ENCODE results near the gene TPRG1L. TPM values are rescaled to one million over a fixed set of nuclear protein-coding genes. Genes with fewer than 3 reads are reported as not detected.

Gene TPRG1L
- total and polyA plus RNA-seq, 2 of the 4 experiments (the other 2 are of a cell fraction): 25.3 to 39.5 TPM

DNA sequence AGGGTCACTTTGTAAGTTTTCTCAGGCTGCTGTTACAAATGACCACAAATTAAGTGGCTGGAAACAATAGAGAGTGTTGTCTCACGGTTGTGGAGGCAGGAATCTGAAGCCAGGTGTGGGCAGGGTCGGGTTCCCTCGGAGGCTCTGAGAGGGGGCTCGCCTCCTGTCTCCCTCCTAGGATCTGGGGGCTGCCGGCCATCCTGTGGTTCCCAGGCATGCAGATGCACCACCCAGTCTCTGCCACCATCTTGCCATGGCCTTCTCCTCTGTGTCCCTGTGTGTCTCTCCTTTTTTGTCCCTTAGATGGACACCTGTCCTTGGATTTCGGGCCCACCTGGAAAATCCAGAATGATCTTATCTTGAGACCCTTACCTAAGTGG is 32.3 kb downstream of the TPRG1L start:
- H2BK15ac ChIP-seq (ENCODE audit: low read depth, low read length): no peak overlapping the region
- DNase-seq: no peak
- no peaks in the 10 kb centered on the region; the same call in 1 of the 2 replicates for H4K20me1 ChIP-seq (ENCODE audit: insufficient read depth, low read length)
- H2AFZ ChIP-seq (replicated peaks; ENCODE audit: low read length, poor library complexity): no peak overlapping the region
- H3K23ac ChIP-seq (ENCODE audit: low read depth, low read length): no peak overlapping the region
- H2BK20ac ChIP-seq (ENCODE audit: low read depth, low read length): no peak overlapping the region
- ChIA-PET CTCF (interaction anchor here (2.1 kb wide), 1 partner anchor 12 kb away, joined by 6 read pairs; no protein-coding TSS in a partner anchor), POLR2A (ENCODE audit: unreplicated experiment) (no interaction called here)
- TF ChIP-seq RAD21 (IDR thresholded peaks at IDR 0.05; ENCODE audit: low read length): no peak
- TF ChIP-seq, protein P1, sequence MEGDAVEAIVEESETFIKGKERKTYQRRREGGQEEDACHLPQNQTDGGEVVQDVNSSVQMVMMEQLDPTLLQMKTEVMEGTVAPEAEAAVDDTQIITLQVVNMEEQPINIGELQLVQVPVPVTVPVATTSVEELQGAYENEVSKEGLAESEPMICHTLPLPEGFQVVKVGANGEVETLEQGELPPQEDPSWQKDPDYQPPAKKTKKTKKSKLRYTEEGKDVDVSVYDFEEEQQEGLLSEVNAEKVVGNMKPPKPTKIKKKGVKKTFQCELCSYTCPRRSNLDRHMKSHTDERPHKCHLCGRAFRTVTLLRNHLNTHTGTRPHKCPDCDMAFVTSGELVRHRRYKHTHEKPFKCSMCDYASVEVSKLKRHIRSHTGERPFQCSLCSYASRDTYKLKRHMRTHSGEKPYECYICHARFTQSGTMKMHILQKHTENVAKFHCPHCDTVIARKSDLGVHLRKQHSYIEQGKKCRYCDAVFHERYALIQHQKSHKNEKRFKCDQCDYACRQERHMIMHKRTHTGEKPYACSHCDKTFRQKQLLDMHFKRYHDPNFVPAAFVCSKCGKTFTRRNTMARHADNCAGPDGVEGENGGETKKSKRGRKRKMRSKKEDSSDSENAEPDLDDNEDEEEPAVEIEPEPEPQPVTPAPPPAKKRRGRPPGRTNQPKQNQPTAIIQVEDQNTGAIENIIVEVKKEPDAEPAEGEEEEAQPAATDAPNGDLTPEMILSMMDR (conservative IDR thresholded peaks at IDR 0.05; ENCODE audit: low read depth, low read length): no peak
- TF ChIP-seq BHLHE40 (IDR thresholded peaks at IDR 0.05; ENCODE audit: low read depth, low read length): no peak
- no peak for TF ChIP-seq NFE2L2 (IDR thresholded peaks at IDR 0.05; ENCODE audit: low read depth, low read length)
- TF ChIP-seq CHD1 (IDR thresholded peaks at IDR 0.05; ENCODE audit: low read depth, low read length): no peak
- no peak for TF ChIP-seq POLR2A (IDR thresholded peaks at IDR 0.05; ENCODE audit: low read depth, low read length)
- no peak for TF ChIP-seq CEBPB (IDR thresholded peaks at IDR 0.05; ENCODE audit: low read depth, low read length)
- TF ChIP-seq, protein P2, sequence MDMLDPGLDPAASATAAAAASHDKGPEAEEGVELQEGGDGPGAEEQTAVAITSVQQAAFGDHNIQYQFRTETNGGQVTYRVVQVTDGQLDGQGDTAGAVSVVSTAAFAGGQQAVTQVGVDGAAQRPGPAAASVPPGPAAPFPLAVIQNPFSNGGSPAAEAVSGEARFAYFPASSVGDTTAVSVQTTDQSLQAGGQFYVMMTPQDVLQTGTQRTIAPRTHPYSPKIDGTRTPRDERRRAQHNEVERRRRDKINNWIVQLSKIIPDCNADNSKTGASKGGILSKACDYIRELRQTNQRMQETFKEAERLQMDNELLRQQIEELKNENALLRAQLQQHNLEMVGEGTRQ (IDR thresholded peaks at IDR 0.05; ENCODE audit: low read depth, low read length): no peak
- TF ChIP-seq MAFK (IDR thresholded peaks at IDR 0.05; ENCODE audit: low read depth, low read length): no peak
- no peak for TF ChIP-seq FOS (IDR thresholded peaks at IDR 0.05; ENCODE audit: low read depth, low read length)
- TF ChIP-seq RFX5 (IDR thresholded peaks at IDR 0.05; ENCODE audit: low read depth, low read length): no peak
- no peak for TF ChIP-seq SMC3 (IDR thresholded peaks at IDR 0.05; ENCODE audit: low read depth, low read length)
- TF ChIP-seq MXI1 (IDR thresholded peaks at IDR 0.05; ENCODE audit: borderline replicate concordance, low read depth, low read length): no peak
- TF ChIP-seq ELK1 (IDR thresholded peaks at IDR 0.05; ENCODE audit: borderline replicate concordance, low read depth, low read length): no peak
- no peak for TF ChIP-seq MAZ (IDR thresholded peaks at IDR 0.05; ENCODE audit: borderline replicate concordance, low read depth, low read length)
- no peak for TF ChIP-seq RCOR1 (IDR thresholded peaks at IDR 0.05; ENCODE audit: insufficient replicate concordance, low read length)
- H3K9me3 ChIP-seq (ENCODE audit: control insufficient read depth, insufficient read depth, low read length): no peaks in the 10 kb centered on the region
- in situ Hi-C loops (cut with MboI; ENCODE audit: low sequenced_read_pairs): no loop called here
- no peak overlapping the region for H3K9ac ChIP-seq (ENCODE audit: low read depth, low read length)
- WGBS, 2 experiments (ENCODE audit: extremely low coverage in 2 of 2, insufficient read length in 1 of 2): 60% methylated on average over 1 of the region's 6 CpGs; no CpG with 5 or more reads in 1 of the 2 experiments
- intact Hi-C loops (cut with micrococcal nuclease): no loop called here
- H3K56ac ChIP-seq (ENCODE audit: extremely low read depth, insufficient read depth, low read length): no peak overlapping the region
- no peak overlapping the region for H3K4me2 ChIP-seq (ENCODE audit: low read depth, low read length)
- no peak overlapping the region for H2BK120ac ChIP-seq (ENCODE audit: low read depth, low read length)
- peaks cover 61% of the 10 kb centered on the region for H3K27me3 ChIP-seq (ENCODE audit: control insufficient read depth, insufficient read depth, low read length)
- H3K4ac ChIP-seq (ENCODE audit: low read depth, low read length): no peak overlapping the region
- no peak overlapping the region for H2AK9ac ChIP-seq (replicated peaks; ENCODE audit: low read depth, low read length, poor library complexity)
- no peak overlapping the region for H3K18ac ChIP-seq (ENCODE audit: low read depth, low read length)
- dilution Hi-C loops (cut with HindIII; ENCODE audit: low sequenced_read_pairs, unreplicated experiment): no loop called here
- no peaks in the 10 kb centered on the region for H3K4me1 ChIP-seq (ENCODE audit: control insufficient read depth, insufficient read depth, low read length)
- H3K9me1 ChIP-seq (ENCODE audit: insufficient read depth, low read length): no peaks in the 10 kb centered on the region
- no peak overlapping the region for H4K5ac ChIP-seq (ENCODE audit: low read depth, low read length)
- H4K91ac ChIP-seq (ENCODE audit: insufficient read depth, low read depth, low read length): no peak overlapping the region
- no peaks in the 10 kb centered on the region for H3K79me1 ChIP-seq (ENCODE audit: low read depth in 1 of 2, low read length in 2 of 2)
- no peak overlapping the region for H3K27ac ChIP-seq (ENCODE audit: insufficient read depth, low read length)
- no TSS peak for BruUV-seq (replicated peaks)
- no peak overlapping the region for H2AK5ac ChIP-seq (ENCODE audit: low read depth, low read length)
- ATAC-seq (ENCODE audit: low read depth): no peak
- H2BK5ac ChIP-seq (ENCODE audit: low read depth, low read length, poor library complexity, severe bottlenecking): no peak overlapping the region
- H4K8ac ChIP-seq (ENCODE audit: low read depth in 2 of 2, low read length in 2 of 2): no peak overlapping the region
- no peaks in the 10 kb centered on the region for H3K36me3 ChIP-seq (ENCODE audit: control insufficient read depth, insufficient read depth, low read length)
- no peak overlapping the region for H3K4me3 ChIP-seq (ENCODE audit: insufficient read depth, low read depth, low read length)
- H3K14ac ChIP-seq (replicated peaks; ENCODE audit: low read depth, low read length): no peak overlapping the region

Measured in IMR-90 (cell line).